ENCODE measurements around the gene THSD7B. TPM values are rescaled to one million over a fixed set of nuclear protein-coding genes. Genes with fewer than 3 reads are reported as not detected.

THSD7B gene
- total and polyA plus RNA-seq, 2 donors = 0.50 to 4.2 TPM

- WGBS = 76% methylated on average over 2 of the region's 2 CpGs
- no peaks in the 10 kb centered on the region for H3K27me3 ChIP-seq (ENCODE audit: control insufficient read depth in 2 of 2, insufficient read depth in 1 of 2, low read length in 1 of 2)
- H3K4me3 ChIP-seq (ENCODE audit: low read length in 2 of 2) = no peak overlapping the region
- peak in 1 of 9 donors; percentile 1 for DNase-seq (ENCODE audit: low read depth in 6 of 9, low spot score in 9 of 9)
- no peaks in the 10 kb centered on the region for H3K4me1 ChIP-seq (ENCODE audit: control insufficient read depth in 2 of 2, insufficient read depth in 2 of 2, low read length in 2 of 2)
- no peak overlapping the region for H3K27ac ChIP-seq (ENCODE audit: low read depth in 1 of 2, low read length in 1 of 2)
- no peaks in the 10 kb centered on the region for H3K36me3 ChIP-seq (ENCODE audit: control insufficient read depth in 2 of 2, insufficient read depth in 2 of 2, low read length in 1 of 2)
- H3K9me3 ChIP-seq (ENCODE audit: control insufficient read depth in 2 of 2, insufficient read depth in 1 of 2, low read length in 1 of 2) = no peaks in the 10 kb centered on the region
Measured at GRCh38 chr2:137369106-137369505, 603.8 kb downstream of the THSD7B start.

DNA sequence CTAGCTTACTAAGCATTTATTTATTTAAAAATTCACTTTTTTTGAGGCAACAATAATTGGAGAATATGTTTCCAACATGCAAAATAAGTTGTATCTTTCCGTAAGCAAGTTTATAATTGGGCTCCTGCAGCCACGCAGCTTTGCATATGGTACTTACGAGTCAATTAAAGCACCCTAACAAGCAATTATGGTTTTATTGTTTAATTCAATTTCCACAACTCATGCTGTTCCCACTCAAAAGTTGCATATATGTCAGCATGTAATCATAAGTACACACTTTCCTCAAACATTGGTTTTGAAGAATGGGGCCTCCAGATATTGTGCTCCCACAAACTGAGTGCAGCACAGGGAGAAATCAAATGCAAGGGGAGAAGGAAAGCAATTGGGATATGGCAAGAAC lies 613.8 kb downstream of the THSD7B start:
- Histone ChIP-seq H3K27ac (ENCODE audit: low read depth in 1 of 2, low read length in 1 of 2) (no peak overlapping the region), H3K36me3 (ENCODE audit: control insufficient read depth in 2 of 2, insufficient read depth in 2 of 2, low read length in 1 of 2) (no peaks in the 10 kb centered on the region), H3K27me3 (ENCODE audit: control insufficient read depth in 2 of 2, insufficient read depth in 1 of 2, low read length in 1 of 2) (no peaks in the 10 kb centered on the region), H3K9me3 (ENCODE audit: control insufficient read depth in 2 of 2, insufficient read depth in 1 of 2, low read length in 1 of 2) (peaks cover 1 to 27% of the 10 kb centered on the region in 2 donors), H3K4me3 (ENCODE audit: low read length in 2 of 2) (no peak overlapping the region), H3K4me1 (ENCODE audit: control insufficient read depth in 2 of 2, insufficient read depth in 2 of 2, low read length in 2 of 2) (no peaks in the 10 kb centered on the region)
- 96% methylated on average over 3 of the region's 3 CpGs for WGBS
- DNase-seq (ENCODE audit: low read depth in 6 of 9, low spot score in 9 of 9) = no peak

- no peak overlapping the region for H3K4me3 ChIP-seq (ENCODE audit: low read length in 2 of 2)
- H3K27ac ChIP-seq (ENCODE audit: low read depth in 1 of 2, low read length in 1 of 2) = no peak overlapping the region
- H3K36me3 ChIP-seq (ENCODE audit: control insufficient read depth in 2 of 2, insufficient read depth in 2 of 2, low read length in 1 of 2) = no peaks in the 10 kb centered on the region
- WGBS = 63% methylated on average over 4 of the region's 4 CpGs
- H3K4me1 ChIP-seq (ENCODE audit: control insufficient read depth in 2 of 2, insufficient read depth in 2 of 2, low read length in 2 of 2) = no peaks in the 10 kb centered on the region
- no peaks in the 10 kb centered on the region for H3K27me3 ChIP-seq (ENCODE audit: control insufficient read depth in 2 of 2, insufficient read depth in 1 of 2, low read length in 1 of 2)
- DNase-seq (ENCODE audit: low read depth in 6 of 9, low spot score in 9 of 9) = no peak
- H3K9me3 ChIP-seq (ENCODE audit: control insufficient read depth in 2 of 2, insufficient read depth in 1 of 2, low read length in 1 of 2) = peaks cover 3 to 38% of the 10 kb centered on the region in 2 donors
Measured at GRCh38 chr2:137380610-137381009, 615.3 kb downstream of the THSD7B start.

DNA sequence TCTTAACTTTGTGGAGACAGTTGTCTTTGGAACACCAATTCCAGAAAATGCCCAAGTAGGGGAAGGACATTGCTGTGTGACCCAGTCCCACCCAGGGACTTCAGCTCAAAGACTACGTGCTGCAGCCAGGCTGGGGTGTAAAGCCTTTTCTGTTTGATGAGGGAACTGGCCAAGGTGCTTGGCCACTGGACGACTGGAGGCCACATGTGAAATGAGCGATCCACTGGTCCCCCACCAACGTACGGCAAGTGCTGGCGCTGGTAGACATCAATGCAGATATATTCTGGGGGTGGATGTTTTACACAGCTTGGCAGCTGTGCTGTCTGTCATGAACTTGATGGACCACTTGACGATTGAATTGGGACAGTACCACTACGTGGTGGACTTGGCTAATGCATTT lies 616.4 kb downstream of the THSD7B start:
- no peak for DNase-seq (ENCODE audit: low read depth in 6 of 9, low spot score in 9 of 9)
- no peak overlapping the region for H3K27ac ChIP-seq (ENCODE audit: low read depth in 1 of 2, low read length in 1 of 2)
- peaks cover 3 to 38% of the 10 kb centered on the region in 2 donors for H3K9me3 ChIP-seq (ENCODE audit: control insufficient read depth in 2 of 2, insufficient read depth in 1 of 2, low read length in 1 of 2)
- H3K27me3 ChIP-seq (ENCODE audit: control insufficient read depth in 2 of 2, insufficient read depth in 1 of 2, low read length in 1 of 2) = no peaks in the 10 kb centered on the region
- 94% methylated on average over 8 of the region's 8 CpGs for WGBS
- H3K36me3 ChIP-seq (ENCODE audit: control insufficient read depth in 2 of 2, insufficient read depth in 2 of 2, low read length in 1 of 2) = no peaks in the 10 kb centered on the region
- H3K4me3 ChIP-seq (ENCODE audit: low read length in 2 of 2) = no peak overlapping the region
- no peaks in the 10 kb centered on the region for H3K4me1 ChIP-seq (ENCODE audit: control insufficient read depth in 2 of 2, insufficient read depth in 2 of 2, low read length in 2 of 2)

GRCh38 chr2:137383391-137383790 lies 618.0 kb downstream of the THSD7B start:
- no peaks in the 10 kb centered on the region for H3K4me1 ChIP-seq (ENCODE audit: control insufficient read depth in 2 of 2, insufficient read depth in 2 of 2, low read length in 2 of 2)
- H3K9me3 ChIP-seq (ENCODE audit: control insufficient read depth in 2 of 2, insufficient read depth in 1 of 2, low read length in 1 of 2) = peaks cover 3 to 38% of the 10 kb centered on the region in 2 donors
- no peaks in the 10 kb centered on the region for H3K36me3 ChIP-seq (ENCODE audit: control insufficient read depth in 2 of 2, insufficient read depth in 2 of 2, low read length in 1 of 2)
- peak in 1 of 9 donors; percentile 17 for DNase-seq (ENCODE audit: low read depth in 6 of 9, low spot score in 9 of 9)
- 96% methylated on average over 7 of the region's 7 CpGs for WGBS
- no peak overlapping the region for H3K4me3 ChIP-seq (ENCODE audit: low read length in 2 of 2)
- no peaks in the 10 kb centered on the region for H3K27me3 ChIP-seq (ENCODE audit: control insufficient read depth in 2 of 2, insufficient read depth in 1 of 2, low read length in 1 of 2)
- H3K27ac ChIP-seq (ENCODE audit: low read depth in 1 of 2, low read length in 1 of 2) = no peak overlapping the region

- H3K36me3 ChIP-seq (ENCODE audit: control insufficient read depth in 2 of 2, insufficient read depth in 2 of 2, low read length in 1 of 2) = no peaks in the 10 kb centered on the region
- WGBS = 94% methylated on average over 2 of the region's 2 CpGs
Measured at GRCh38 chr2:137387044-137387443, 621.7 kb downstream of the THSD7B start.

DNA sequence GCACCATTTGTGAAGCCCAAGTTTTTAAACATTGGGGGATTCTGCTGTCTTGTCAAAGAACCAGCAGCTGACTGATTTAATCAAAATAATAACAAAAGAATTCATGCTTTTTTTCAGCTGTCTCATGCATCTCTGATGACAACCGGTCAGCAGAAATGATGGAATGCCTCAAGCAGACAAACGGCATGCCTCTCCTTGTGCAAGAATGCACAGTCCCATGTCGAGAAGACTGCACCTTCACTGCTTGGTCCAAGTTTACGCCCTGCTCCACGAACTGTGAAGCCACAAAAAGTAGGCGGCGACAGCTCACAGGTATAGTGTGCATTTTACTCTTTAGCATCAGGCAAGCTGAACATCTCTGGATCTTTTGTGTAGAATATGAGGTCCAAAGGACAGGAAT lies 640.2 kb downstream of the THSD7B start:
- no peak overlapping the region for H3K27ac ChIP-seq (ENCODE audit: low read depth in 1 of 2, low read length in 1 of 2)
- H3K36me3 ChIP-seq (ENCODE audit: control insufficient read depth in 2 of 2, insufficient read depth in 2 of 2, low read length in 1 of 2) = no peaks in the 10 kb centered on the region
- H3K4me1 ChIP-seq (ENCODE audit: control insufficient read depth in 2 of 2, insufficient read depth in 2 of 2, low read length in 2 of 2) = no peaks in the 10 kb centered on the region
- 88% methylated on average over 7 of the region's 7 CpGs for WGBS
- no peak overlapping the region for H3K4me3 ChIP-seq (ENCODE audit: low read length in 2 of 2)
- H3K27me3 ChIP-seq (ENCODE audit: control insufficient read depth in 2 of 2, insufficient read depth in 1 of 2, low read length in 1 of 2) = no peaks in the 10 kb centered on the region
- peaks cover 0 to 4% of the 10 kb centered on the region in 2 donors for H3K9me3 ChIP-seq (ENCODE audit: control insufficient read depth in 2 of 2, insufficient read depth in 1 of 2, low read length in 1 of 2)
- DNase-seq (ENCODE audit: low read depth in 6 of 9, low spot score in 9 of 9) = no peak

More at GRCh38 chr2:137387044-137387443, 621.7 kb downstream of the THSD7B start:
- H3K4me1 ChIP-seq (ENCODE audit: control insufficient read depth in 2 of 2, insufficient read depth in 2 of 2, low read length in 2 of 2) = no peaks in the 10 kb centered on the region
- DNase-seq (ENCODE audit: low read depth in 6 of 9, low spot score in 9 of 9) = no peak
- no peaks in the 10 kb centered on the region for H3K27me3 ChIP-seq (ENCODE audit: control insufficient read depth in 2 of 2, insufficient read depth in 1 of 2, low read length in 1 of 2)
- H3K9me3 ChIP-seq (ENCODE audit: control insufficient read depth in 2 of 2, insufficient read depth in 1 of 2, low read length in 1 of 2) = peaks cover 3 to 27% of the 10 kb centered on the region in 2 donors
- H3K27ac ChIP-seq (ENCODE audit: low read depth in 1 of 2, low read length in 1 of 2) = no peak overlapping the region
- no peak overlapping the region for H3K4me3 ChIP-seq (ENCODE audit: low read length in 2 of 2)

- no peak for DNase-seq (ENCODE audit: low read depth in 6 of 9, low spot score in 9 of 9)
- Histone ChIP-seq H3K4me3 (ENCODE audit: low read length in 2 of 2) (no peak overlapping the region), H3K27ac (ENCODE audit: low read depth in 1 of 2, low read length in 1 of 2) (no peak overlapping the region), H3K9me3 (ENCODE audit: control insufficient read depth in 2 of 2, insufficient read depth in 1 of 2, low read length in 1 of 2) (no peaks in the 10 kb centered on the region), H3K4me1 (ENCODE audit: control insufficient read depth in 2 of 2, insufficient read depth in 2 of 2, low read length in 2 of 2) (no peaks in the 10 kb centered on the region), H3K27me3 (ENCODE audit: control insufficient read depth in 2 of 2, insufficient read depth in 1 of 2, low read length in 1 of 2) (no peaks in the 10 kb centered on the region), H3K36me3 (ENCODE audit: control insufficient read depth in 2 of 2, insufficient read depth in 2 of 2, low read length in 1 of 2) (no peaks in the 10 kb centered on the region)
- WGBS = 91% methylated on average over 5 of the region's 5 CpGs
Measured at GRCh38 chr2:137411585-137411984, 646.2 kb downstream of the THSD7B start.

GRCh38 chr2:137420744-137421143 lies 655.4 kb downstream of the THSD7B start:
- 70% methylated on average over 3 of the region's 3 CpGs for WGBS
- no peaks in the 10 kb centered on the region for H3K36me3 ChIP-seq (ENCODE audit: control insufficient read depth in 2 of 2, insufficient read depth in 2 of 2, low read length in 1 of 2)
- no peak for DNase-seq (ENCODE audit: low read depth in 6 of 9, low spot score in 9 of 9)

DNA sequence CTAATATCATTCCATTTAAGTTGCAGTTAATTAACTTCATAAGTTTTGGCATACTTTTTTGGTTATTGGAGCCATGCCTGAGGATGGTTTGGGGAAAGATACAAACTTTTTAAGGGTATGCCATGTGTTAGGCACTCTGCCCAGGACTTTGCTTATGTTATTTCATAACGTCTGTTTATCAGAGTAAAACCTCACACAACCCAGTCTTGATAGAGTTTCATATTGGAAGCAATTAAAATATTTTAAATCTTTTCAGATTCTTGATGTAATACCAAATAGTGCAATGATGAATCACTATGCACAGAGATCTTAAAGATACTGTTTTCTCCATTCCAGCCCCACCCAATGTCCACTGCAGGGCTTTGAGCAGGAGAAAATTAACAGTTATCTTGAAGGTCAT lies 669.8 kb downstream of the THSD7B start:
- no peak overlapping the region for H3K27ac ChIP-seq (ENCODE audit: low read depth in 1 of 2, low read length in 1 of 2)
- no peaks in the 10 kb centered on the region for H3K27me3 ChIP-seq (ENCODE audit: control insufficient read depth in 2 of 2, insufficient read depth in 1 of 2, low read length in 1 of 2)
- H3K9me3 ChIP-seq (ENCODE audit: control insufficient read depth in 2 of 2, insufficient read depth in 1 of 2, low read length in 1 of 2) = no peaks in the 10 kb centered on the region
- WGBS = 78% methylated on average over 1 of the region's 1 CpG
- no peaks in the 10 kb centered on the region for H3K36me3 ChIP-seq (ENCODE audit: control insufficient read depth in 2 of 2, insufficient read depth in 2 of 2, low read length in 1 of 2)
- H3K4me3 ChIP-seq (ENCODE audit: low read length in 2 of 2) = no peak overlapping the region
- DNase-seq (ENCODE audit: low read depth in 6 of 9, low spot score in 9 of 9) = no peak
- H3K4me1 ChIP-seq (ENCODE audit: control insufficient read depth in 2 of 2, insufficient read depth in 2 of 2, low read length in 2 of 2) = no peaks in the 10 kb centered on the region

More at GRCh38 chr2:137420744-137421143, 655.4 kb downstream of the THSD7B start:
- Histone ChIP-seq H3K9me3 (ENCODE audit: control insufficient read depth in 2 of 2, insufficient read depth in 1 of 2, low read length in 1 of 2) (no peaks in the 10 kb centered on the region), H3K4me1 (ENCODE audit: control insufficient read depth in 2 of 2, insufficient read depth in 2 of 2, low read length in 2 of 2) (no peaks in the 10 kb centered on the region), H3K27ac (ENCODE audit: low read depth in 1 of 2, low read length in 1 of 2) (no peak overlapping the region), H3K27me3 (ENCODE audit: control insufficient read depth in 2 of 2, insufficient read depth in 1 of 2, low read length in 1 of 2) (no peaks in the 10 kb centered on the region), H3K4me3 (ENCODE audit: low read length in 2 of 2) (no peak overlapping the region)

All from thymus (tissue), 11 donors.